WTC11 (cell line): ENCODE data around the gene KIF6. TPM values are rescaled to one million over a fixed set of nuclear protein-coding genes. Genes with fewer than 3 reads are reported as not detected.

Experiments used
- ATAC-seq: fragments of 200-7000 bp; cut with Tn5 transposase; 2 replicates; pipeline ENCODE4 v1.10.0; 2021; ENCODE audit warnings: mild to moderate bottlenecking, moderate library complexity
- CTCF ChIA-PET: fragments of 300-600 bp; sonication (Branson Sonifier 250); formaldehyde crosslinking; loops from one replicate; lab custom pipeline; 2021; ENCODE audit warnings: antibody characterized with exemption; lab: Charles Lee
- POLR2A ChIA-PET: fragments of 350-600 bp; sonication (Branson Sonifier 250); formaldehyde crosslinking; loops from one replicate; lab custom pipeline; 2021; ENCODE audit warnings: antibody characterized with exemption; lab: Charles Lee
- DNase-seq: peaks from one replicate; pipeline ENCODE4 v3.0.0; 2021; ENCODE audit warnings: low spot score
- H3K27ac Mint-ChIP-seq: 2 replicates; pipeline ENCODE4 v1.8.0; 2021; ENCODE audit warnings: mixed read lengths
- H3K27me3 Mint-ChIP-seq: 2 replicates; pipeline ENCODE4 v1.8.0; 2021; ENCODE audit warnings: low read depth, mild to moderate bottlenecking, moderate library complexity, mixed read lengths
- H3K36me3 Mint-ChIP-seq: 2 replicates; pipeline ENCODE4 v1.8.0; 2021; ENCODE audit warnings: mixed read lengths
- H3K4me1 Mint-ChIP-seq: 2 replicates; pipeline ENCODE4 v1.8.0; 2022; ENCODE audit warnings: mixed read lengths
- H3K4me3 Mint-ChIP-seq: 2 replicates; pipeline ENCODE4 v1.8.0; 2021; ENCODE audit warnings: mild to moderate bottlenecking, moderate library complexity, mixed read lengths
- H3K9me3 Mint-ChIP-seq: 2 replicates; pipeline ENCODE4 v1.8.0; 2021; ENCODE audit warnings: mixed read lengths
- ARID4B ChIP-seq: sonication (generic); formaldehyde crosslinking; IDR thresholded peaks from 2 replicates; pipeline ENCODE4 v1.8.0; 2023; ENCODE audit warnings: missing genetic modification reagents, mild to moderate bottlenecking, borderline replicate concordance
- ATF6 ChIP-seq: sonication (generic); formaldehyde crosslinking; IDR thresholded peaks from 2 replicates; pipeline ENCODE4 v1.8.1; 2023; ENCODE audit warnings: mild to moderate bottlenecking, missing genetic modification reagents
- CTCF ChIP-seq: fragments of 200-600 bp; IDR thresholded peaks from 2 replicates; pipeline ENCODE4 v1.8.0; 2022; ENCODE audit warnings: antibody characterized with exemption
- E2F1 ChIP-seq: sonication (generic); formaldehyde crosslinking; IDR thresholded peaks from 2 replicates; pipeline ENCODE4 v1.8.0; 2022; ENCODE audit warnings: mild to moderate bottlenecking, missing genetic modification reagents
- ERG ChIP-seq: fragments of 250-450 bp; sonication (Bioruptor Pico); IDR thresholded peaks from 2 replicates; pipeline ENCODE4 v1.8.0; 2021; ENCODE audit warnings: mild to moderate bottlenecking
- FOXK1 ChIP-seq: sonication (generic); formaldehyde crosslinking; IDR thresholded peaks from 2 replicates; pipeline ENCODE4 v1.8.0; 2022; ENCODE audit warnings: mild to moderate bottlenecking, moderate library complexity, missing genetic modification reagents
- GRHL2 ChIP-seq: fragments of 250-450 bp; sonication (Bioruptor Pico); IDR thresholded peaks from 2 replicates; pipeline ENCODE4 v1.8.0; 2022; ENCODE audit warnings: mild to moderate bottlenecking, moderate library complexity; ENCODE audit not compliant: insufficient replicate concordance, severe bottlenecking
- HMGXB4 ChIP-seq: sonication (generic); formaldehyde crosslinking; IDR thresholded peaks from 2 replicates; pipeline ENCODE4 v1.8.1; 2023; ENCODE audit warnings: mild to moderate bottlenecking, moderate library complexity, missing genetic modification reagents
- JAZF1 ChIP-seq: fragments of 250-450 bp; sonication (Bioruptor Pico); IDR thresholded peaks from 2 replicates; pipeline ENCODE4 v1.9.0; 2021; ENCODE audit warnings: moderate library complexity, mild to moderate bottlenecking, inconsistent platforms
- MYBL2 ChIP-seq: sonication (generic); formaldehyde crosslinking; IDR thresholded peaks from 2 replicates; pipeline ENCODE4 v1.8.1; 2023; ENCODE audit warnings: mild to moderate bottlenecking, moderate library complexity, missing genetic modification reagents
- NFYB ChIP-seq: sonication (generic); formaldehyde crosslinking; conservative IDR thresholded peaks from 2 replicates; pipeline ENCODE4 v1.8.0; 2022; ENCODE audit warnings: low read depth, missing genetic modification reagents
- OVOL2 ChIP-seq: fragments of 250-450 bp; sonication (Bioruptor Pico); IDR thresholded peaks from 2 replicates; pipeline ENCODE4 v1.9.0; 2021; ENCODE audit warnings: mild to moderate bottlenecking, borderline replicate concordance
- PREB ChIP-seq: sonication (generic); formaldehyde crosslinking; IDR thresholded peaks from 2 replicates; pipeline ENCODE4 v1.8.1; 2022; ENCODE audit warnings: mild to moderate bottlenecking, missing genetic modification reagents, moderate library complexity, borderline replicate concordance
- TCF7 ChIP-seq: sonication (generic); formaldehyde crosslinking; IDR thresholded peaks from 2 replicates; pipeline ENCODE4 v1.8.0; 2022; ENCODE audit warnings: mild to moderate bottlenecking, low read depth, missing genetic modification reagents, moderate library complexity
- TEAD1 ChIP-seq: sonication (generic); formaldehyde crosslinking; IDR thresholded peaks from 2 replicates; pipeline ENCODE4 v1.8.0; 2022; ENCODE audit warnings: mild to moderate bottlenecking, missing genetic modification reagents
- ZNF232 ChIP-seq: sonication (generic); formaldehyde crosslinking; IDR thresholded peaks from 2 replicates; pipeline ENCODE4 v1.8.0; 2022; ENCODE audit warnings: mild to moderate bottlenecking, missing genetic modification reagents
- total RNA-seq: library from RNA; stranded (reverse); gene quantifications from 3 replicates; pipeline ENCODE4 v1.2.3, GENCODE V29; 2021

Gene KIF6
- total RNA-seq, 1 experiment from 2014 or later = 0.57 TPM

GRCh38 chr6:39453241-39453640 lies 272.0 kb downstream of the KIF6 start (continued):
- TF ChIP-seq CTCF = no peak
- no peak for TF ChIP-seq NFYB
- TF ChIP-seq MYBL2 (CRISPR knock-in tag) = no peak
- TF ChIP-seq ARID4B = no peak
- no peak for TF ChIP-seq JAZF1 (CRISPR knock-in tag)
- TF ChIP-seq FOXK1 (CRISPR knock-in tag) = no peak
- TF ChIP-seq E2F1 = no peak
- no peak for TF ChIP-seq ERG
- no peak for TF ChIP-seq OVOL2 (CRISPR knock-in tag)
- TF ChIP-seq GRHL2 (CRISPR knock-in tag) = no peak
- TF ChIP-seq ZNF232 = no peak
- TF ChIP-seq TCF7 = no peak
- no peak for TF ChIP-seq ATF6
- TF ChIP-seq, all 79 proteins: peak for 0

GRCh38 chr6:39452306-39453145 lies 272.7 kb downstream of the KIF6 start:
- ChIA-PET POLR2A (interaction anchor here (0.6 kb wide), 1 partner anchor 131 kb away, joined by 4 read pairs; no protein-coding TSS in a partner anchor), CTCF (interaction anchor here (0.6 to 1.3 kb wide), 7 partner anchors 9 to 1334 kb away, joined by 3 to 5 read pairs (median 3); partner anchors contain the start of gene KIF6)
- Mint-ChIP-seq H3K4me1 (peaks cover 7% of the 10 kb centered on the region; the same call in 1 of the 2 replicates), H3K27me3 (peaks cover 2% of the 10 kb centered on the region; the same call in 1 of the 2 replicates), H3K36me3 (peaks cover 13% of the 10 kb centered on the region), H3K4me3 (no peak overlapping the region), H3K27ac (no peak overlapping the region), H3K9me3 (peaks cover 18% of the 10 kb centered on the region)
- DNase-seq (no peak), ATAC-seq (no peak)
- TF ChIP-seq TEAD1 (CRISPR knock-in tag) (no peak), HMGXB4 (CRISPR knock-in tag) (no peak), PREB (CRISPR knock-in tag) (no peak)
